ENCODE measurements around the gene CTNNA2. TPM values are rescaled to one million over a fixed set of nuclear protein-coding genes. Genes with fewer than 3 reads are reported as not detected.
A peak's percentile ranks its signal among the peaks of the same experiment; 100 is the strongest.

Gene CTNNA2
- total RNA-seq, 1 experiment from 2014 or later, result 0.41 TPM

- in situ Hi-C loops (cut with HindIII; ENCODE audit: low sequenced_read_pairs), result no loop called here
- DNase-seq (ENCODE audit: low spot score), result no peak
Observed at GRCh38 chr2:79832511-79833234, 319.8 kb downstream of the CTNNA2 start.

DNA sequence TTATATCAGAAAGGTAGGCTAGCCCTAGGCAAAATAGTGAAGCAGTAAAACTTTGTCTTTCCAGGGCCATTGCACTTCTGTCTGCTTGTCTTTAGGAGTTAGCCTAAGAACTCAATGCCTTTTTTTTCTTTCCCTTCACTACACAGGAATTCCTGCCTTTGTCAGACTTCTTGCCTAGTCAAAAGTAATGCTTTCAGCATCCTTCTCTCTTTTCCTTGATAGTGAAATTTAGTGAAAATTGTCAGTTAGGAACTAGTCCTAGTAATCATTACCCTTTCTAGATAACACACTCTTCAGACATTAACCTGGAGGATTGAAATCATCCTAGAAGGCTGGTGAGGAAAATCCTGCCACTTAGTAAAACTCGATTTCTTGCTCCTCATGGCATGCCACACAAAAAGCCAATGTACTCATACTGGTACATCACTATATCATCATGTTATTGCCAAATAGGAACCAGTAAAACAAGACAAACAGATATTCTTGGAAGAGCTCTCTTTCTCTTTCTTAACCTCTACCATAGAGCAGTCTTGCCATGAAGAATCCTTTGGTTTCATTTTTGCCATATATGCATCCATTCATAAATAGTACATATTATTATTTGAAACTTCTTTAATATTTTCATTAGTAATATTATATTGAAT lies 320.5 kb downstream of the CTNNA2 start:
- in situ Hi-C loops (cut with HindIII; ENCODE audit: low sequenced_read_pairs), result no loop called here

DNA sequence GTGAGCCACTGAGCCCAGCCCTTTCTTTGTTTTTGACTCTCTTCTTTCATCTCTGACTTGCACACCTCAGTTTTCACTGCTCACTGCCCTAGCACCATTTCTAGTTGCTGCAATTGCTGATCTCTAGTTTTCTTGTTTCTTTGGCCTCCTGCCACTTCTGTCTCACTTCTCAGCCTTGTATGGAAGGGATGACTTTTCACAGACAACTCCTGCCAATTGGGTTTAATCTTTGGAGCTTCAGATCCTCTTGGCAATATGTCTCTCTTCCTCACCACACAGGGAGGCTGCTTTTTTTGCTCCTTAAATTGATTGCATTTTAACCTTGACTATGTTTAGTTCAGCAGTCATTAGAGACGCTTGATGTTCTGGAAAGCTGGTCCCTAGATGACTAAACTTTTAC lies 323.1 kb downstream of the CTNNA2 start:
- in situ Hi-C loops (cut with HindIII; ENCODE audit: low sequenced_read_pairs), result no loop called here
- DNase-seq (ENCODE audit: low spot score), result no peak

More for the DNA sequence above, 320.5 kb downstream of the CTNNA2 start:
- DNase-seq (ENCODE audit: low spot score), result no peak

- no peak for DNase-seq (ENCODE audit: low spot score)
- in situ Hi-C loops (cut with HindIII; ENCODE audit: low sequenced_read_pairs), result no loop called here
Observed at GRCh38 chr2:79844011-79844410, 331.2 kb downstream of the CTNNA2 start.

DNA sequence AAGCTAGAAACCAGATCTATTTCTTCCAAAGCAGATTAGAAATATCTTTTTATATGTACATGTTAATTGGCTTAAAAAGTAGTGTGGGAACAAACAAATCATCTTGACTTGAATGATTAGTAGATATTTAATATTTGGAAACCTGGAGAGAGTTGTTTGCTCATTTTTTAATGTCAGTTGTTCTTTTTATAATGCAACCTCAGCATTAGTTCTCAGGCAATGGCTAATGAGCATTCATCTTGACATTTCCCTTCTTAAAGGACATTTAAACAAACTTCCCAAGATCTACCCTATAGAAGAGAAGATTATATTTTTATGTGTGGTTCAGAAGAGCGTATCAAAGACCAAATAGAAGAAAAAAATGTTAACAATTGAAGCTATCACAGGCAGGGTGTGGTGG lies 334.0 kb downstream of the CTNNA2 start:
- in situ Hi-C loops (cut with HindIII; ENCODE audit: low sequenced_read_pairs), result no loop called here
- DNase-seq (ENCODE audit: low spot score), result no peak

DNA sequence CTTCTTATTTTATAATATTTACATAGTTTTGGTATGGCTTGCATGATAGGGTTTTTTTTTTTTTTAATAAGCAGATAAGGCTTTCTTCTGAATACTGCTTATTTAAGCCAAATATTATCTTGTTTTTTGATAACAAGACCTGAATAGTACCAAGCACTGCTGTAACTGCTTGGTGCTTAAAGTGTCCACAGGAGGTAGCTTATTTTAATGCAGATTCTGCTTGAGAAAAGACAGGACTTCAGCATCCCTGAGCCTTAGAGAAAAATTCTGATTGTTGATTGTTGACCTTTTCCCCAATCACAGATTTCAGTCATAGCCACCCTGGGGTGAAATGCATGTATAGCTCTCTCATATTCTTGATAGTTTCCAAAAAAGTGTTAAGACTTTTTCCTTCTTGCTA lies 336.4 kb downstream of the CTNNA2 start:
- in situ Hi-C loops (cut with HindIII; ENCODE audit: low sequenced_read_pairs), result no loop called here
- DNase-seq (ENCODE audit: low spot score), result no peak

DNA sequence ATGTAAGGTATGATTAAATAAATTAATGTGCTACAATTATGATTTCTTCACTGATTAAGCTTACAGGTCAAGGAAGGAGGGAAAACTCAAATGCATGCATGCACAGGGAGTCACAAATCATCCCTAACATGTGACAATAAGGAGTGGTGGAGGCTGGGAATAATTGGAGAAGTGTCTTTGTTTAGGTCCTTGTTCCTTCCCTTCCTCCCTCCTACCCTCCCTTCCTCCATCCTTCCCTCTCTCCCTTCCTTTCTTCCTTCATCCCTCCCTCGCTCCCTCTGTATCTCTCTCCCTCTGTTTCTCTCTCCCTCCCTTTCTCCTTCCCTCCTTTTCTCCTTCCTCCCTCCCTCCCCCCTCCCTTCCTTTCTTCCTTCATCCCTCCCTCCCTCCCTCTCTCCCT lies 337.1 kb downstream of the CTNNA2 start:
- in situ Hi-C loops (cut with HindIII; ENCODE audit: low sequenced_read_pairs), result no loop called here
- no peak for DNase-seq (ENCODE audit: low spot score)

DNA sequence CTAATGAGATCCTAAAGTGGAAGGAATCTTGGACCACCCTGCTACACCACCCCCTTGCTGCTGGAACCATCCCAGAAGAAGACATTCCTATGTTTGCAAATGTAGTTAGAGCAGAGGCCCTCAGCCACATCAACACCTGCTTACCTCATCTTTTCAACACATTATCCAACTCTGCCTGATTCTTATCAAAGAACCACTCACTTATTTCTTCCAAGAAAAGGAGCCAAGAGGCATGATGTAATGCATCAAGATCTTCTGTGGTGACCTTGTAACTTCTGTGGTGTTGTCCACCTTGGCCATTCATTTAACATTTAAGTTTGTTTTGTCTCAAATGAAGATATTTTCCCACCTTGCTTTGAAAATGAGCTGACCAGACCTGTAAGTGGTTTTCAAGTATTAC lies 338.1 kb downstream of the CTNNA2 start:
- in situ Hi-C loops (cut with HindIII; ENCODE audit: low sequenced_read_pairs), result no loop called here
- DNase-seq (ENCODE audit: low spot score), result no peak

DNA sequence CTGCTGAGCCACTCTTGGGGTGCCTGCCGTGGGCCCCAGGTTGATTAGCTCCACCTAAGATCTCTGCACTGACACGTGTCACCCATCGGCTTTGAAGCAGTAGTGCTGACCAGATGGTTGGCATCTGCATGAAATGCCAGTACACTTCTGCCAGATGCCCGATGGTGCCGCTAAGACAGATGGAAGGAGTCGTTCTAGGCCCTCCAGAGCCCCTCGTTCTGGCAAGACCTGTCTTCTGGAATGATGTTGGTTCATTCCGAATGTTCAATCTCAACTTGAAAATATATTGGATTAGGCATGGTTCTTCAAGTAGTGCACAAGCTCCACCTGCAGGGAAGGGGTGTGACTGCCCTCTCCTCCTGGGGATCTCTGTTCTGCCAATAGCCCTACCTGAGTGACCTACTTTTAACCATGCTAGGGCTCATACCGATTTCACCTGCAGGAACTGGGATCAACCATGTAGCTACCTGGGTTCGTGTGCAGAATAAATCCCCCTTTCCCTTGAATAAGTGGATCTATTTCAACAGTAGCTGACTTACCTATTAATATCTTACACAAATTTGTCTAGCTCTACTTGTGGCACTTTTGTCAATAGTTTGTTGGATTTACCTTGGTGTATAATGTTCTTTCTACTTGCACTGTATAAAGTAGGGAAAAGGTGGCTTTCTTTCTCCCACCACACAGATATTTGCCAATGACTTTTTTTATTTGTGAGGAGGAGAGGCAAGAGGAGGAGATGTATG lies 342.6 kb downstream of the CTNNA2 start:
- DNase-seq (ENCODE audit: low spot score), result peak; percentile 46
- in situ Hi-C loops (cut with HindIII; ENCODE audit: low sequenced_read_pairs), result no loop called here

DNA sequence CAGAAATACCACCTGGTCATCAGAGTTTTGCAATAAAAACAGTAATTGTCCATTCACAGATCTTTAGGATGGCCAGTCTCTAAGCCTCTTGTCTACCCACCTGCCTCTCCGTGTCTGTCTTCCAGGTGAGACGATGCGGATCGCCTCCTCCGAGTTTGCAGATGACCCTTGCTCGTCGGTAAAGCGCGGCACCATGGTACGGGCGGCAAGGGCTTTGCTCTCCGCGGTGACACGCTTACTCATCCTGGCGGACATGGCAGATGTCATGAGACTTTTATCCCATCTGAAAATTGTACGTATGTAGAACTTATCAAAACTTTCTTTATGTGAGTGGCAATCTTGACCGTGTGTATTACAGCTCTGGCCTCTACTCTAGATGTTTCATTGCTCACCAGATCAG lies 345.0 kb downstream of the CTNNA2 start:
- in situ Hi-C loops (cut with HindIII; ENCODE audit: low sequenced_read_pairs), result no loop called here
- no peak for DNase-seq (ENCODE audit: low spot score)

DNA sequence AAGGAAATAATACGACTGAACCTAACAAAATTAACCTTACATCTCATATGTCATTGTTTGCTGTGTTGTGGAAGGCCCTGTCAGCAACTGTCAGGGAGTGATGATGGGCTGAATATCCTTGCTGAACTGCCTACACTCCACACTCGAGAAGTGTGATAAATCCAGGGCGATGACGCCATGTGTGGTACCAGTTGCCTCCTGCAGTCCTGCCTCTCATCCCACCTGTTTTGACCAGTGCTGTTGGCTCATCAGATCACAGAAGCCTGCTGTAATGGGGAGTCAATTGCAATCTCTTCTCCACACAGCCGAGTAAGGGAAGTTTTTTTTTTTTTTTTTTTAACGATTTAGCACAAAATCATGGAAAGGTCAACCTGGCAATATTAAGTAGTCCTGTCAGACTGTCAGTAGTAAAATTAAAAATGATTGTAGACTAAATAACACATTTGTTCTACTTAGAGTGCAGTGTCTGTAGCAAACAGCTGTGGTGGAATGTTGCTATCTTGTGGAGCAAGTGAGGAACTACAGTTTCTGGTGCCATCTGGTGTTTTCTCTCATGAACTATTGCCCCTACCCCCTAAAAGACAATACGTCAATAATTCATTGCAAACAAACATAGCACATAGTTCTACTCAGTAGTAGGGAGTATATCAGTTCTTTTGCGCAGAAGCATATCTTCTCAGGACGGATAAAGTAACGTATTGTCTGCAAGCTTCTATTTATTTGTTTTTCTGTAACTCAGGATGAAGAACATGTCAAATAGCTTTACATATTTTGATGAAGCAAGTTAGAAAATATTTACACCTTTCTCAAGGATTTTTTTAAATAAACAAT lies 347.6 kb downstream of the CTNNA2 start:
- in situ Hi-C loops (cut with HindIII; ENCODE audit: low sequenced_read_pairs), result no loop called here
- peak; percentile 32 for DNase-seq (ENCODE audit: low spot score)

- in situ Hi-C loops (cut with HindIII; ENCODE audit: low sequenced_read_pairs), result no loop called here
- no peak for DNase-seq (ENCODE audit: low spot score)
Observed at GRCh38 chr2:79861059-79861374, 348.2 kb downstream of the CTNNA2 start.

- no peak for DNase-seq (ENCODE audit: low spot score)
- in situ Hi-C loops (cut with HindIII; ENCODE audit: low sequenced_read_pairs), result no loop called here
Observed at GRCh38 chr2:79862756-79863155, 349.9 kb downstream of the CTNNA2 start.

DNA sequence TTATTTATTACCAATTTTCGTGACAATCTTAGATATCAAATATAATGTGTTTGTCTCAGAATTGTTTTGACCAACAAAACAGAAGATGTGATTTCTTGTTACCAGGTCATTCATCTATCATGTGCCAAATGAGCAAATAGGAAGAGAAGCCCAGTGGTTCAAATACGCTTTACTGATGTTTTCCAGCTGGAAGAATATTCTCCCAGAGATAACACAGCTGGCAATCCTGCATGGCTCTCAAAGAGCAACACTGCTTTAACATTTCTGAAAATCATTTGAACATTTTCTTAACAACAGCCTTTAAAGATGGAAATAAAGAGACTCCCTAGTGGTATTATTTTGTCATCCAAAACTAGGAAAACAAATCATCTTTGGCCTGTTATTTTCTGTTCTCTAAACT lies 359.8 kb downstream of the CTNNA2 start:
- DNase-seq (ENCODE audit: low spot score), result no peak
- in situ Hi-C loops (cut with HindIII; ENCODE audit: low sequenced_read_pairs), result no loop called here

DNA sequence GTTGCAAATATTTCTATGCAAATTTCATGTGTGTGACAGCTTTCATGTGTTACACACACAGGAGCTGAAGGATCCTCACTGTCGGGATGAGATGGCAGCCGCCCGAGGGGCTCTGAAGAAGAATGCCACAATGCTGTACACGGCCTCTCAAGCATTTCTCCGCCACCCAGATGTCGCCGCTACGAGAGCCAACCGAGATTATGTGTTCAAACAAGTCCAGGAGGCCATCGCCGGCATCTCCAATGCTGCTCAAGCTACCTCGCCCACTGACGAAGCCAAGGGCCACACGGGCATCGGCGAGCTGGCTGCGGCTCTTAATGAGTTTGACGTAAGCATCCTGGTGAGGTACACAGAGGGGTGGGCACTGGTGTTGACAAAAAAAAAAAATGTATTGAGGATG lies 361.2 kb downstream of the CTNNA2 start:
- in situ Hi-C loops (cut with HindIII; ENCODE audit: low sequenced_read_pairs), result no loop called here
- DNase-seq (ENCODE audit: low spot score), result no peak

GRCh38 chr2:79876430-79876829 lies 363.6 kb downstream of the CTNNA2 start:
- in situ Hi-C loops (cut with HindIII; ENCODE audit: low sequenced_read_pairs), result no loop called here
- DNase-seq (ENCODE audit: low spot score), result peak; percentile 42

DNA sequence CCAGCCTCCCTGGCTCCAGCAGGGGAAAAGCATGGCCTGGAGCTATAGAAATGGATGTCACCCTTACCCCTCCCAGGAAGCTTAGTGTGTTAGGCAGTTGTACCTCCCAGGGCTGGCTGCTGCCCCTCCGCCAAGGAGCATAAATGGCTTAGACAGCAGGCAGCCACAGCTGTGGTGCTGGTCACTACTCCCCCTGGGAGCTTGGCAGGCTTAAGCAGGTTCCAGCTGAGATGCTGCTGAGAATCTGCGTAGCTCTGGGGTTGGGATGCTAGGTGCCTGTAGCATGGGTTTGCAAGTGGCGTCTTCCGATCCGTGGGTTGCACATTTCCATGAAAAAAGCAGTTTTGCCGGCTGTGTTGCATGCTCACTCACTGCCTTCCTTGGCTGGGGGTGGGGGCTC lies 369.7 kb downstream of the CTNNA2 start:
- no peak for DNase-seq (ENCODE audit: low spot score)
- in situ Hi-C loops (cut with HindIII; ENCODE audit: low sequenced_read_pairs), result no loop called here

DNA sequence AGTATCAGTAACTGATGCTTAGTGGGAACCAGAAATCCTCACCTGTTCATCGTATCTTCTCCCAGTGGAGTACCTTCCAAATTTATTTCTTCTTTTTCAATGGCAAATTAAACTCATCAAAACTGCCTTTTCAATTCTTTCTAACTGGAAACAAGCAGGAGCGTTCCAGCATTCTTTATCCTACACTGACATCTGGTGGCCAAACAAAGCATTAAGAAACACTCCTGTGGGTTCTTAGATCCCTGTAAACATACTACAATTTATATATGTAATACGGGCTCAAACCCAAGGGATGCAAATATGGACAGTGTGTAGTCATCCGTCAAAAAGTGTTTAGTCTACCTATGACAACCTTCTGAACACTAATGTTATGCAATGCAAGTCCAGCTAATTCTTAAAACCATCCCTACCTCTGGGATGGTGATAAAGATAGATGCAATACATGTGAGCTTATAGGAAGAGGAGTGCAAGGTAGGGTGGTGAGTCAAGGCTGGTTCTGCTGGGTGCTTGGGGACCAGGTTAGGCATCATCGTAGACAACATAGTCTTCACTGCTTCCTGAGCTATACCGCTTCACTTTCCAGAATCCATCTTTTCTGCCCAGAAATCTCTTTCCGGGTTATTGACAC lies 375.0 kb downstream of the CTNNA2 start:
- in situ Hi-C loops (cut with HindIII; ENCODE audit: low sequenced_read_pairs), result no loop called here
- DNase-seq (ENCODE audit: low spot score), result peak; percentile 76

- in situ Hi-C loops (cut with HindIII; ENCODE audit: low sequenced_read_pairs), result no loop called here
- DNase-seq (ENCODE audit: low spot score), result no peak
Observed at GRCh38 chr2:79892123-79892522, 379.3 kb downstream of the CTNNA2 start.
